Measurements from ENCODE around the gene LRRC8D.
A peak's percentile ranks its signal among the peaks of the same experiment; 100 is the strongest.

LRRC8D gene

DNA sequence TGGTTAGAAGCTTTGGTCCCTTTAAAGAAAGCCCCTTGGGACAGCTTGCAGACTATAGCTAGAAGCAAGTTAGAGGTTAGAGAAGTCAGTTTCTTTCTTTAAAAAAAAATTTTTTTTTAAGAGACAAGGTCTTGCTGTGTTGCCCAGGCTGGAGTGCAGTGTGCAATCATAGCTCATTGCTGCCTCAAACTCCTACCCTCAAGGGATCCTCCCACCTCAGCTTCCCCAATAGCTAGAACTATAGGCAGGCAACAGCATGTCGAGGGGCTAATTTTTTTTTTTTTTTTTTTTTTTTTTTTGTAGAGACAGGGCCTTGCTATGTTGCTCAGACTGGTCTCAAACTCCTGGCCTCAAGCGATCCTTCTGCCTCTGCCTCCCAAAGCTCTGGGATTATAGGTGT, 129.9 kb downstream of the LRRC8D start:
- TF ChIP-seq, protein P1, sequence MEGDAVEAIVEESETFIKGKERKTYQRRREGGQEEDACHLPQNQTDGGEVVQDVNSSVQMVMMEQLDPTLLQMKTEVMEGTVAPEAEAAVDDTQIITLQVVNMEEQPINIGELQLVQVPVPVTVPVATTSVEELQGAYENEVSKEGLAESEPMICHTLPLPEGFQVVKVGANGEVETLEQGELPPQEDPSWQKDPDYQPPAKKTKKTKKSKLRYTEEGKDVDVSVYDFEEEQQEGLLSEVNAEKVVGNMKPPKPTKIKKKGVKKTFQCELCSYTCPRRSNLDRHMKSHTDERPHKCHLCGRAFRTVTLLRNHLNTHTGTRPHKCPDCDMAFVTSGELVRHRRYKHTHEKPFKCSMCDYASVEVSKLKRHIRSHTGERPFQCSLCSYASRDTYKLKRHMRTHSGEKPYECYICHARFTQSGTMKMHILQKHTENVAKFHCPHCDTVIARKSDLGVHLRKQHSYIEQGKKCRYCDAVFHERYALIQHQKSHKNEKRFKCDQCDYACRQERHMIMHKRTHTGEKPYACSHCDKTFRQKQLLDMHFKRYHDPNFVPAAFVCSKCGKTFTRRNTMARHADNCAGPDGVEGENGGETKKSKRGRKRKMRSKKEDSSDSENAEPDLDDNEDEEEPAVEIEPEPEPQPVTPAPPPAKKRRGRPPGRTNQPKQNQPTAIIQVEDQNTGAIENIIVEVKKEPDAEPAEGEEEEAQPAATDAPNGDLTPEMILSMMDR (conservative IDR thresholded peaks at IDR 0.05): no peak
- no peak for TF ChIP-seq ZFX (IDR thresholded peaks at IDR 0.05)
- H3K27ac ChIP-seq: no peak overlapping the region

DNA sequence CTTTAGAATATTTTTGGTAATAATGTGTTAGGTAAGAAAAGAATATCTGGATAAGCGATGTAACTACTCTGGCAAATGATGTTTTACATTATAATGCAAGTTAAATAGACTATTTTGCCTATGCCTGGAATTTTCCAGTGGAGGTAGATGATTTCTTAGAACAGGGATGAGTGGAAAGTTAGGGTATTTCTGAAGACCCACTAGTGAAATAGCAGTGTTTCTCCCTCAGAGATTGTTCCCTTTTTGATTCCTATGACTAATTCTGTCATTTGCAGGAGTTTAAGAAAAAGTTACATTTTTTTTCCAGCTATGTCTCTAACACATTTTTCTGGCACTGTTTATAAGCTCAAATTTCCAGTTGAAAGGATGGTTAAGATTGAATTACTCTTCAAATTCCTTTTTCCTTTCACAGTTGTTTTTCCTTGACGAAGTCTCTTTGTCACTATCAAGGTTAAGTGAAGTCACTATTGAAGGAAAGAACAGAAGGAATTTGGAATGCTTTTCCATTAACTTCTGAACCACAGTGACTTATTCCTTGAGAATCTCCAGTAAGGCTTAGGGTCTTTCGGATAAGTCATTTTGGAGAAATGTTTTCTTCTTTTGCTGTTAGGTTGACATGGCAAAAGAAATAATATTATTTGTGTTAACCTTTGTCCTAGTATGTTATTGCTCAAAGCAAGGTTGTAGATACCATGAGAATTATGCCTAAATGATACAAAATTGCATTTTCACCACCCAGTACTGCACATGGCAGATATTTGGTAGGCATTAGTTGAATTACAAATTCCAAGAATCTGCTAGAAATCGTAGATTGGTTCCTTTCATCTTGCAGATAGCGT, 131.2 kb downstream of the LRRC8D start:
- H3K27ac ChIP-seq: no peak overlapping the region
- TF ChIP-seq ZFX (IDR thresholded peaks at IDR 0.05): no peak
- TF ChIP-seq, protein P1 (conservative IDR thresholded peaks at IDR 0.05): no peak

DNA sequence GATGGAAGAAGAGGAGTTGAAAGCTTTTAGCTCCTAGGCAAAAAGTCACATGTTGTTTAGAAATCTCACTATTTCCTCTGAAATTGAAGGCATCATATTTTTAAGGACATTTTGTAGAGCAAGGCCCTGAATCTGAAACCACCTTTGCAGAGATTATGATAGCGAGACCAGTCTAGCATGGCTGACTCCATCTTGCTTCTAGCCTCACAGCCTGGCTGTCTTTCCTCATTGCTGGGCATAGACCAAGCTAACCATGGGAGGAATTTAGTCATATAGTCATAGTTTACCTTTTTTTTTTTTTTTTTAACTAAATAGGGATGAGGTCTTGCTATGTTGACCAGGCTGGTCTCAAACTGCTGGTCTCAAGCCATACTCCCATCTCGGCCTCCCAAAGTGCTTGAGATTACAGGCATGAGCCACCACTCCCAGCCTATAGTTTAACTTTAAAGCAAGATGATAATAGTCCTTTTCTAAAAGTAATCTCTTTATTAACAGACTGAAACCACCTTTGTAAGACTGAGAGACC, 131.8 kb downstream of the LRRC8D start:
- TF ChIP-seq ZFX (IDR thresholded peaks at IDR 0.05): no peak
- TF ChIP-seq, protein P1 (conservative IDR thresholded peaks at IDR 0.05): no peak
- H3K27ac ChIP-seq: no peak overlapping the region

DNA sequence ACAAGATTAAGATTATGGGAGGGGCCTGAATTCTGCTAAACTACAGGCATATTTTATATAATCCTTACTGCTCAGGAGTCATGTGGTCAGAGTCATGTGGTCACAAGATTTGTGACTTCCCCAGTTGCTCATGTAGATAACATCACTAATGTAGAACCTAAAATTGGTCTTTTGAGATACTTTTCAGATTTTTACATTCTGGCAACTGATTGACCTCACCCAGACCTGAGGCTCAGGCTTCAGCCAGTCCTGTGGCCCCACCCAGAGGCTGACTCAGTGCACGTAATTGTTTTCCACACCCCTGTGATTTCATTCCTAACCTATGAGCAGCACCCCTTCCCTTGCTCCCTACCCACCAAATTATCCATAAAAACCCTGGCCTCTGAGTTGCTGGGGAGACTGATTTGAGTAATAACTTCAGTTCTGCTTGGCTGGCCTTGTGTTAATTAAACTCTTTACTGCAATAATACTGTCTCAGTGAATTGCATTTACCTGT, 132.3 kb downstream of the LRRC8D start:
- no peak for TF ChIP-seq ZFX (IDR thresholded peaks at IDR 0.05)
- TF ChIP-seq, protein P1 (conservative IDR thresholded peaks at IDR 0.05): peak; percentile 11
- no peak overlapping the region for H3K27ac ChIP-seq

DNA sequence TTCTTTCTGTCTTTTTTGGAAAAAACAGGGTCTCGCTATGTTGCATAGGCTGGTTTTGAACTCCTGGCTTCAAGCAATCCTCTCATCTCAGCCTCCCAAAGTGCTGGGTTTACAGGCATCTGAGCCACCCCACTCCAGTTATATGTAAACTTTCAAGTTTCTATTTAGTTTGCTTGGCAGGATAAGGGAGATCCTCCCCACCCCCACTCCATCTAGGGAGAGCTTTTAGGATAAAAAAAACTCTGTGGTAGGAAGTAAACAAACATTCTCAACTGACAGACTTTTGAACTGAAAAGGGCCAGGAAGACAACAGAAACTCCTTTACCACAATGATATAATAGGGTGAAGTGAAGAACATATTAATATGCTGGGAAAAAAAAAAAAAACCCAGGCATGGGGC, 133.1 kb downstream of the LRRC8D start:
- H3K27ac ChIP-seq: no peak overlapping the region

DNA sequence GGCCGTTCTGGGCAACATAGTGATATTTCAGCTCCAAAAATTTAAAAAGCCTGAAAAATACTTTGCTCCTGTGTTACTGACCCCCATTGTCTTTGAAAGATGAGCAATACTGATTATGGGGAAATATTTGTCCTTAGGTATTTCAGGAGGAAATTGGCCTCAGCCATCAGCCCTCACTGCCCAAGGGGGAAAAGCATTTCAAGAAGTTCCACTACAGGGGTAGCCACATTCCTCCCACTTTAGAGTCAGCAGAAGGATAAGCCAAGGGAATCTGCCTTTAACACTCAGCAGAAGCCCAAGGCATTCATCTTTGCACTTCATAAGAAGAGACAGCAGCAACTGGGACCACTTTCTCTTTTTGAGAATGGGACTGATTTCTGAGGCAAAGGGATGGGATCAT, 133.6 kb downstream of the LRRC8D start:
- no peak for TF ChIP-seq ZFX (IDR thresholded peaks at IDR 0.05)
- TF ChIP-seq, protein P1 (conservative IDR thresholded peaks at IDR 0.05): no peak
- no peak overlapping the region for H3K27ac ChIP-seq

More for the DNA sequence above, 133.1 kb downstream of the LRRC8D start:
- TF ChIP-seq, protein P1 (conservative IDR thresholded peaks at IDR 0.05): no peak
- TF ChIP-seq ZFX (IDR thresholded peaks at IDR 0.05): no peak
